ENCODE results near the gene TMEM132D. TPM values are rescaled to one million over a fixed set of nuclear protein-coding genes. Genes with fewer than 3 reads are reported as not detected.
"Not testable (repeated sequence)": the region's sequence is repeated elsewhere in the genome, so short reads cannot be mapped to it uniquely, and the experiment has no call there.

Gene TMEM132D
- total and polyA plus RNA-seq, 2 donors (not counting 3 experiments of a cell fraction or from before 2014, with no cell fraction given) = not detected

DNA sequence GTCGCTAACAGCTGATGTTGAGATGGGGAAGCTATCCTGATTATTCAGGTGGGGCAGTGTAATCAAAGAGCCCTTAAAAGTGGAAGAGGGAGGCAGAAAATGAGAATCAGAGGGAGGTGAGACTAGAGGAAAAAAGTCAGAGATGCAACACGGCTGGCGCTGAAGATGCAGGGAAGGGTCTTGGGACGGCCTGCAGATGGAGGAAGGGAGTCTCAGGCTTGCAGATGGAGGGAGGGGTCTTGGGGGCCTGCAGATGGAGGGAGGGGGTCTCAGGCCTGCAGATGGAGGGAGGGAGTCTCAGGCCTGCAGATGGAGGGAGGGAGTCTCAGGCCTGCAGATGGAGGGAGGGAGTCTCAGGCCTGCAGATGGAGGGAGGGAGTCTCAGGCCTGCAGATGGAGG lies 713.9 kb downstream of the TMEM132D start:
- H3K4me1 ChIP-seq (ENCODE audit: control insufficient read depth, extremely low read depth, insufficient read depth, low read length); H3K27me3 ChIP-seq (ENCODE audit: control insufficient read depth in 2 of 2, insufficient read depth in 2 of 2, low read length in 2 of 2); BruUV-seq (replicated peaks); POLR2A ChIA-PET; H3K4me3 ChIP-seq (replicated peaks in 1 of 3; ENCODE audit: insufficient read depth in 1 of 3, low read depth in 1 of 3, low read length in 3 of 3); FAIRE-seq; H2AFZ ChIP-seq (ENCODE audit: low read depth, low read length); H3K9me3 ChIP-seq (replicated peaks; ENCODE audit: control insufficient read depth, insufficient read depth, low read length); H3K27ac ChIP-seq (ENCODE audit: insufficient read depth, low read depth, low read length); H4K20me1 ChIP-seq (replicated peaks; ENCODE audit: control insufficient read depth, extremely low read depth, insufficient read depth, low read length); intact Hi-C loops (cut with micrococcal nuclease); H3K79me2 ChIP-seq (ENCODE audit: control insufficient read depth, insufficient read depth, low read length); H3K9ac ChIP-seq (replicated peaks; ENCODE audit: extremely low read depth, insufficient read depth, low read length); dilution Hi-C loops (cut with MboI; ENCODE audit: extremely low pct_ligation_motif_present, low sequenced_read_pairs); DNase-seq (ENCODE audit: low read depth, low spot score); CTCF ChIA-PET; H3K36me3 ChIP-seq (ENCODE audit: control insufficient read depth in 2 of 2, extremely low read depth in 1 of 2, insufficient read depth in 2 of 2, low read length in 2 of 2); H3K4me2 ChIP-seq (ENCODE audit: insufficient read depth, low read length); H3K9me1 ChIP-seq (replicated peaks; ENCODE audit: control insufficient read depth, extremely low read depth, insufficient read depth, low read length): not testable (repeated sequence)

DNA sequence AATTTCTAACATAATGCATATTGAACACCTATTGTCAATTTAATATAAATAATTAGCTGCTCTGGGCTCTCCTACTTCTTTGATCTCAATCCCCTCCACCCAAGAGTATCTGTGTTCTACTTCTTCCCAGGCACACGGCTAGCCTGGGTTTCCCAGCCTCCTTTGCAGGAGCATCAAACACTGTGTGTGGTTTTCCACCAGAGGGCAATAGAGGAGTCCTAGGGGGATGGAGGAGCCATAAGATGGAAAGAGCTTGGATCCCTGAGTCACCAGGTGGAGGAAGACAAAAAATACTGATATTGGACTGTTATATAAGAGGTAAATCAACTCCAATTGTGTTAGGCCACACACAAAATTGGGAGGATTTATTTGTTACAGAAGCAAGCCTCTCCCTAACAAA lies 716.9 kb downstream of the TMEM132D start:
- ChIA-PET POLR2A (no interaction called here), CTCF (no interaction called here)
- no peak overlapping the region for H3K4me3 ChIP-seq (replicated peaks in 1 of 3; ENCODE audit: insufficient read depth in 1 of 3, low read depth in 1 of 3, low read length in 3 of 3)
- no TSS peak for BruUV-seq (replicated peaks)
- H3K4me1 ChIP-seq (ENCODE audit: control insufficient read depth, extremely low read depth, insufficient read depth, low read length) = no peaks in the 10 kb centered on the region
- DNase-seq (ENCODE audit: low read depth, low spot score) (no peak), FAIRE-seq (no peak)
- no peaks in the 10 kb centered on the region for H3K27me3 ChIP-seq (ENCODE audit: control insufficient read depth in 2 of 2, insufficient read depth in 2 of 2, low read length in 2 of 2)
- H3K27ac ChIP-seq (ENCODE audit: insufficient read depth, low read depth, low read length) = no peak overlapping the region
- intact Hi-C loops (cut with micrococcal nuclease) (no loop called here), dilution Hi-C loops (cut with MboI; ENCODE audit: extremely low pct_ligation_motif_present, low sequenced_read_pairs) (no loop called here)
- H3K4me2 ChIP-seq (ENCODE audit: insufficient read depth, low read length) = no peak overlapping the region
- no peak overlapping the region for H3K9ac ChIP-seq (replicated peaks; ENCODE audit: extremely low read depth, insufficient read depth, low read length)
- no peak overlapping the region for H2AFZ ChIP-seq (ENCODE audit: low read depth, low read length)
- H3K9me3 ChIP-seq (replicated peaks; ENCODE audit: control insufficient read depth, insufficient read depth, low read length) = peaks cover 4% of the 10 kb centered on the region
- H3K36me3 ChIP-seq (ENCODE audit: control insufficient read depth in 2 of 2, extremely low read depth in 1 of 2, insufficient read depth in 2 of 2, low read length in 2 of 2) = no peaks in the 10 kb centered on the region
- H3K9me1 ChIP-seq (replicated peaks; ENCODE audit: control insufficient read depth, extremely low read depth, insufficient read depth, low read length) = no peaks in the 10 kb centered on the region
- H4K20me1 ChIP-seq (replicated peaks; ENCODE audit: control insufficient read depth, extremely low read depth, insufficient read depth, low read length) = no peaks in the 10 kb centered on the region
- H3K79me2 ChIP-seq (ENCODE audit: control insufficient read depth, insufficient read depth, low read length) = no peaks in the 10 kb centered on the region
- TF ChIP-seq MYC (IDR thresholded peaks at IDR 0.05; ENCODE audit: low read depth, low read length) (no peak), EZH2 (IDR thresholded peaks at IDR 0.05; ENCODE audit: borderline replicate concordance, low read depth, low read length, severe bottlenecking) (no peak), CTCF (IDR thresholded peaks at IDR 0.05; ENCODE audit: extremely low read depth in 1 of 2, insufficient read depth in 1 of 2, low read depth in 1 of 2, low read length in 2 of 2) (no peak), JUN (IDR thresholded peaks at IDR 0.05; ENCODE audit: borderline replicate concordance, insufficient read depth, insufficient read length, low read depth) (no peak), FOS (IDR thresholded peaks at IDR 0.05; ENCODE audit: borderline replicate concordance, insufficient read depth, low read length) (no peak), POLR2AphosphoS5 (IDR thresholded peaks at IDR 0.05; ENCODE audit: insufficient read depth, low read depth, low read length) (no peak)
- TF ChIP-seq, protein P1, sequence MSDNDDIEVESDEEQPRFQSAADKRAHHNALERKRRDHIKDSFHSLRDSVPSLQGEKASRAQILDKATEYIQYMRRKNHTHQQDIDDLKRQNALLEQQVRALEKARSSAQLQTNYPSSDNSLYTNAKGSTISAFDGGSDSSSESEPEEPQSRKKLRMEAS (IDR thresholded peaks at IDR 0.05; ENCODE audit: insufficient read depth, insufficient read length) = no peak
